Measurements from ENCODE around the gene FTSJ1. TPM values are rescaled to one million over a fixed set of nuclear protein-coding genes. Genes with fewer than 3 reads are reported as not detected.

Gene FTSJ1
- total and polyA plus RNA-seq, 2 experiments from 2014 or later: 34.8 to 42.4 TPM

- DNase-seq (ENCODE audit: low read depth in 1 of 2, low spot score in 1 of 2): no peak
- H3K4me1 ChIP-seq (ENCODE audit: low read depth): no peaks in the 10 kb centered on the region
- no peaks in the 10 kb centered on the region for H3K9me3 ChIP-seq (ENCODE audit: low read depth)
- no peak for TF ChIP-seq CTCF (IDR thresholded peaks at IDR 0.05; ENCODE audit: low read depth, low read length)
- H3K27ac ChIP-seq: no peak overlapping the region
- no peaks in the 10 kb centered on the region for H3K36me3 ChIP-seq
- no peaks in the 10 kb centered on the region for H3K27me3 ChIP-seq
- no peak overlapping the region for H3K4me3 ChIP-seq
Measured at GRCh38 chrX:48461830-48462229, 14.2 kb upstream of the FTSJ1 start.

DNA sequence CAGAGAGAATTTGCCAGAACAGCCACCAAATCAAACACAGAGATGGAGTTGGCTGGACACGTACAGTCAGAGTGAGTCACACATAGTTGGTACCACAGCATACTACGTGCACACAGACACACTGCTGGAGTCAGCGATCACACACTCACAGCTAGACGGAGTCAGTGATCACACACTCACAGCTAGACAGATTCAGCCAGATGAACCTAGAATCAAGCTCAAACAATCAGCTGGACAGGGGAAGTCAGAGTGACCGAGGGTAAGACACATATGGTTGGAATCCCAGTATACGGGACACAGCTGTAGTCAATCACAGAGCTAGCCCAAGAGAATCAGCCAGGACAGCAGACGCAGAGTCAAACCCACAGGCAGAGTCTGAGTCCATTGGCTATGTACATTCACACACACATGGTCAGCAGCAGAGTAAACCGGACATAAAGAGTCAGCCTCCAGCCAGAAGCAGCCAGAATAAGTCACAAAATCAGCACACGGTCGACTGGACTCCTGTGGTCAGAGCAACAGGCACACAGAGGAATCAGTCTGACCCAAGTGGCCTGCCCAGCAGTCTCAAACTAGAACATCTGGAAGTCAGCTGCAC, 10.6 kb upstream of the FTSJ1 start:
- H3K9me3 ChIP-seq (ENCODE audit: low read depth): no peaks in the 10 kb centered on the region
- no peak overlapping the region for H3K4me3 ChIP-seq
- H3K27ac ChIP-seq: no peak overlapping the region
- H3K4me1 ChIP-seq (ENCODE audit: low read depth): no peaks in the 10 kb centered on the region
- peaks cover 28% of the 10 kb centered on the region for H3K27me3 ChIP-seq
- DNase-seq (ENCODE audit: low read depth in 1 of 2, low spot score in 1 of 2): peak in 1 of 2 donors; percentile 73
- no peaks in the 10 kb centered on the region for H3K36me3 ChIP-seq
- no peak for TF ChIP-seq CTCF (IDR thresholded peaks at IDR 0.05; ENCODE audit: low read depth, low read length)

- no peak for DNase-seq (ENCODE audit: low read depth in 1 of 2, low spot score in 1 of 2)
Measured at GRCh38 chrX:48466696-48467095, 9.3 kb upstream of the FTSJ1 start.

DNA sequence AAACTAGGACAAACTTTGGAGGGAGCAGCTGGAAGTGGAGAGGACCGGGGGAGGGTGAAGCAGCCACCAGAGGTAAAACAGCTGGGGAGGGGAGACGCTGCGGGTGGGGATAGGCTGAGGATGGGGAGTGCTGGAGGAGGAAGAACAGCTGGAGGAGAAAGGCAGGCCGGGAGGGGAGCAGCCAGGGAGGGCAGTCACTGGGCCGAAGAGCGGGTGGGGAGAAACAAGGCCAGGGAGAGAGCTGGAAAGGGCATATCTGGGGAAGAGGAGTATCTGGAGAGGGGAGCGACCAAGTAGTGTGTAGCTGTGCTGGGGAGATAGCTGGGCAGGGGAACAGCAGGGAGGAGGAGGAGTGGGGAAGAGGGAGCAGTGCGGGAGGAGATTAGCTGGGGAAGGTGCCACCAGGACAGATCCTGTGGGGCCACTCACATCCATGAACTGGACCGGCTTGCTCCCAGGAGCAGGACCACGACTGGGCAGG, 8.7 kb upstream of the FTSJ1 start:
- no peak overlapping the region for H3K4me3 ChIP-seq
- H3K9me3 ChIP-seq (ENCODE audit: low read depth): no peaks in the 10 kb centered on the region
- no peak for TF ChIP-seq CTCF (IDR thresholded peaks at IDR 0.05; ENCODE audit: low read depth, low read length)
- no peak for DNase-seq (ENCODE audit: low read depth in 1 of 2, low spot score in 1 of 2)
- peaks cover 28% of the 10 kb centered on the region for H3K27me3 ChIP-seq
- no peaks in the 10 kb centered on the region for H3K4me1 ChIP-seq (ENCODE audit: low read depth)
- H3K27ac ChIP-seq: no peak overlapping the region
- no peaks in the 10 kb centered on the region for H3K36me3 ChIP-seq

More at GRCh38 chrX:48466696-48467095, 9.3 kb upstream of the FTSJ1 start:
- H3K9me3 ChIP-seq (ENCODE audit: low read depth): no peaks in the 10 kb centered on the region
- no peaks in the 10 kb centered on the region for H3K4me1 ChIP-seq (ENCODE audit: low read depth)
- no peak overlapping the region for H3K27ac ChIP-seq
- no peaks in the 10 kb centered on the region for H3K36me3 ChIP-seq
- TF ChIP-seq CTCF (IDR thresholded peaks at IDR 0.05; ENCODE audit: low read depth, low read length): peak; percentile 20
- peaks cover 28% of the 10 kb centered on the region for H3K27me3 ChIP-seq
- no peak overlapping the region for H3K4me3 ChIP-seq

DNA sequence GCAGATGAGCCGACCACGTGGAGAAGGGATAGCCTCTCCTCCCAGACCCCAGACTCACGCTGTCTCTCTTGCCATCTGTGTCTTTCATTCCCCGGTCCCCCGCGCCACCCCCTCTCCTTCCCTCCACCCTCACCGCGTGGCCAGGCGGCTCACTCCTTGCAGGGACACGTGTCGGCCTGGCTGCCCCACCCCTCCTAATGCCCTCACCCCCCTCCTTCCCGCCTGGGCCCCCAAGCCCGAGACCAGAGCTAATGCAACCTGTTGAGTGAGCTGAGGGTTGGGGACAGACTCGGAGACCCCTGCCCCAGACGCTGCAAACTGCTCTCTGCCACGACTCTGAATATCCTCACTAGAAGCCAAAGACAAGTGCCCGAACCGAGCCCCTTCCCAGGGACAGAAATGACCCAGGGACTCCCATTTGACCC, 7.7 kb upstream of the FTSJ1 start:
- no peaks in the 10 kb centered on the region for H3K36me3 ChIP-seq
- no peaks in the 10 kb centered on the region for H3K9me3 ChIP-seq (ENCODE audit: low read depth)
- DNase-seq (ENCODE audit: low read depth in 1 of 2, low spot score in 1 of 2): no peak
- no peak overlapping the region for H3K27ac ChIP-seq
- H3K4me1 ChIP-seq (ENCODE audit: low read depth): no peaks in the 10 kb centered on the region
- peaks cover 28% of the 10 kb centered on the region for H3K27me3 ChIP-seq
- no peak for TF ChIP-seq CTCF (IDR thresholded peaks at IDR 0.05; ENCODE audit: low read depth, low read length)
- no peak overlapping the region for H3K4me3 ChIP-seq

Measured in cardiac muscle cell (in vitro differentiated cells and primary cell).